AG04449 (cell line): ENCODE measurements around the gene ALDH16A1.

Experiments
- CTCF ChIA-PET: fragments of 350-600 bp; formaldehyde crosslinking; extraction: SDS; loops from one replicate; lab custom pipeline; 2021; ENCODE audit warnings: antibody characterized with exemption; lab: Yijun Ruan, JAX
- POLR2A ChIA-PET: fragments of 400-600, 350-600 bp; formaldehyde crosslinking; extraction: SDS; loops from one replicate; lab custom pipeline; 2020; ENCODE audit warnings: antibody characterized with exemption, inconsistent platforms; lab: Yijun Ruan, JAX
- DNase-seq: peaks from one replicate; pipeline ENCODE4 v3.0.0-alpha.2; 2010; ENCODE audit warnings: low read depth, low spot score
- H3K4me3 ChIP-seq: 2 replicates; pipeline ENCODE4 v1.5.1; 2011; ENCODE audit warnings: low read depth, mild to moderate bottlenecking, control low read depth, low read length
- CTCF ChIP-seq: IDR thresholded peaks from one replicate; pipeline ENCODE4 v1.5.1; 2011; ENCODE audit warnings: mild to moderate bottlenecking, moderate library complexity, low read length, control low read depth, inconsistent platforms; ENCODE audit not compliant: insufficient read depth; ENCODE audit errors: missing control alignments

Gene ALDH16A1

GRCh38 chr19:49427339-49427738, 25.7 kb upstream of the ALDH16A1 start:
- no peak overlapping the region for H3K4me3 ChIP-seq
- DNase-seq: no peak
- ChIA-PET CTCF (no interaction called here), POLR2A (no interaction called here)
- TF ChIP-seq CTCF: no peak

- ChIA-PET CTCF (no interaction called here), POLR2A (no interaction called here)
- DNase-seq: no peak
- TF ChIP-seq CTCF: no peak
- H3K4me3 ChIP-seq: no peak overlapping the region
Measured at GRCh38 chr19:49427855-49428546, 25.0 kb upstream of the ALDH16A1 start.

GRCh38 chr19:49428547-49429451, 24.2 kb upstream of the ALDH16A1 start:
- no peak overlapping the region for H3K4me3 ChIP-seq
- no peak for DNase-seq
- no peak for TF ChIP-seq CTCF
- ChIA-PET CTCF (interaction anchor here (0.6 to 1.7 kb wide), 3 partner anchors 13 to 36 kb away, joined by 3 to 7 read pairs (median 5); partner anchors contain the start of gene SLC17A7), POLR2A (no interaction called here)

GRCh38 chr19:49430172-49430677, 22.8 kb upstream of the ALDH16A1 start:
- CTCF ChIA-PET: interaction anchor here (1.7 kb wide), 2 partner anchors 11 to 38 kb away, joined by 5 to 7 read pairs; partner anchors contain the start of gene SLC17A7
- no peak overlapping the region for H3K4me3 ChIP-seq
- no peak for DNase-seq
- POLR2A ChIA-PET: no interaction called here
- no peak for TF ChIP-seq CTCF

GRCh38 chr19:49430678-49431329, 22.2 kb upstream of the ALDH16A1 start:
- POLR2A ChIA-PET: interaction anchor here (0.6 kb wide), 1 partner anchor 64 kb away, joined by 3 read pairs; no protein-coding TSS in a partner anchor
- CTCF ChIA-PET: no interaction called here
- DNase-seq: no peak
- TF ChIP-seq CTCF: peak; percentile 31
- H3K4me3 ChIP-seq: no peak overlapping the region
